Measurements from ENCODE around the gene ACVR1C. TPM values are rescaled to one million over a fixed set of nuclear protein-coding genes. Genes with fewer than 3 reads are reported as not detected.
"Not testable (repeated sequence)": the region's sequence is repeated elsewhere in the genome, so short reads cannot be mapped to it uniquely, and the experiment has no call there.

The ACVR1C gene
- total and polyA plus RNA-seq, 2 of the 8 experiments (the other 6 are each of a cell fraction or from before 2014, with no cell fraction given), result 0.21 to 0.52 TPM

DNA sequence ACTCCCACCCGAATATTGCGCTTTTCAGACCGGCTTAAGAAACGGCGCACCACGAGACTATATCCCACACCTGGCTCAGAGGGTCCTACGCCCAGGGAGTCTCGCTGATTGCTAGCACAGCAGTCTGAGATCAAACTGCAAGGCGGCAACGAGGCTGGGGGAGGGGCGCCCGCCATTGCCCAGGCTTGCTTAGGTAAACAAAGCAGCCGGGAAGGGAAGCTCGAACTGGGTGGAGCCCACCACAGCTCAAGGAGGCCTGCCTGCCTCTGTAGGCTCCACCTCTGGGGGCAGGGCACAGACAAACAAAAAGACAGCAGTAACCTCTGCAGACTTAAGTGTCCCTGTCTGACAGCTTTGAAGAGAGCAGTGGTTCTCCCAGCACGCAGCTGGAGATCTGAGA is 62.0 kb downstream of the ACVR1C start:
- DNase-seq (ENCODE audit: low read depth in 1 of 2, low spot score in 2 of 2), result peak in 1 of 2 experiments; percentile 48
- H2BK20ac ChIP-seq (ENCODE audit: low read length); H3K4me2 ChIP-seq (ENCODE audit: insufficient read depth in 1 of 2, low read depth in 2 of 2, low read length in 2 of 2); H2AFZ ChIP-seq (ENCODE audit: low read length); H3K14ac ChIP-seq (ENCODE audit: insufficient read length); H3K4me3 ChIP-seq (ENCODE audit: extremely low read depth in 1 of 4, insufficient read depth in 2 of 4, low read depth in 3 of 4, low read length in 4 of 4); H3K27ac ChIP-seq (ENCODE audit: low read depth, low read length); H3K18ac ChIP-seq (ENCODE audit: extremely low read depth, low read length); H2BK5ac ChIP-seq (ENCODE audit: low read depth, low read length); H2BK15ac ChIP-seq (ENCODE audit: low read length); H3K23ac ChIP-seq (ENCODE audit: insufficient read length); H4K20me1 ChIP-seq (replicated peaks in 1 of 2; ENCODE audit: control insufficient read depth in 1 of 2, insufficient read depth in 2 of 2, low read length in 2 of 2); FAIRE-seq; H3K36me3 ChIP-seq (ENCODE audit: control insufficient read depth in 2 of 4, insufficient read depth in 4 of 4, low read length in 3 of 4); H3K79me1 ChIP-seq (ENCODE audit: low read depth, low read length); H3K9ac ChIP-seq (replicated peaks in 1 of 4; ENCODE audit: extremely low read depth in 1 of 4, low read depth in 3 of 4, low read length in 3 of 4); H3K4ac ChIP-seq (replicated peaks; ENCODE audit: insufficient read length, low read depth, low read length); H3K27me3 ChIP-seq (replicated peaks in 1 of 4; ENCODE audit: control insufficient read depth in 3 of 4, extremely low read depth in 1 of 4, insufficient read depth in 3 of 4, low read length in 3 of 4); H2BK12ac ChIP-seq (ENCODE audit: low read depth, low read length); H4K8ac ChIP-seq (ENCODE audit: extremely low read depth, insufficient read depth, low read length); H4K91ac ChIP-seq (replicated peaks; ENCODE audit: insufficient read length, low read length); H3K9me3 ChIP-seq (ENCODE audit: insufficient read depth in 2 of 2, low read depth in 1 of 2, low read length in 1 of 2); POLR2A ChIA-PET (ENCODE audit: partially characterized antibody); H4K5ac ChIP-seq (ENCODE audit: insufficient read length, low read depth, low read length); H3K79me2 ChIP-seq (ENCODE audit: control insufficient read depth in 1 of 2, insufficient read depth in 2 of 2, low read length in 2 of 2); H2AK5ac ChIP-seq (ENCODE audit: low read depth, low read length); H3K56ac ChIP-seq (replicated peaks; ENCODE audit: insufficient read length, low read depth, low read length); H2BK120ac ChIP-seq (replicated peaks; ENCODE audit: low read depth, low read length); H3K4me1 ChIP-seq (replicated peaks in 1 of 4; ENCODE audit: control insufficient read depth in 3 of 4, insufficient read depth in 4 of 4, low read length in 3 of 4); H3K23me2 ChIP-seq (ENCODE audit: low read depth, low read length): not testable (repeated sequence)
- 38% methylated on average over 7 of the region's 15 CpGs; no CpG with 5 or more reads in 1 of the 2 experiments for WGBS, 2 experiments (ENCODE audit: extremely low coverage in 1 of 2, insufficient coverage in 1 of 2, insufficient read length in 1 of 2, insufficient replicate concordance in 2 of 2, low coverage in 1 of 2, low lambda C conversion rate in 2 of 2, missing lambda C conversion rate in 1 of 2)
- CTCF ChIA-PET (ENCODE audit: partially characterized antibody), result interaction anchor here (1.1 kb wide), 1 partner anchor 13 kb away, joined by 3 read pairs; no protein-coding TSS in a partner anchor

All from H1 (cell line).